ENCODE results near the gene NUFIP2.

DNA sequence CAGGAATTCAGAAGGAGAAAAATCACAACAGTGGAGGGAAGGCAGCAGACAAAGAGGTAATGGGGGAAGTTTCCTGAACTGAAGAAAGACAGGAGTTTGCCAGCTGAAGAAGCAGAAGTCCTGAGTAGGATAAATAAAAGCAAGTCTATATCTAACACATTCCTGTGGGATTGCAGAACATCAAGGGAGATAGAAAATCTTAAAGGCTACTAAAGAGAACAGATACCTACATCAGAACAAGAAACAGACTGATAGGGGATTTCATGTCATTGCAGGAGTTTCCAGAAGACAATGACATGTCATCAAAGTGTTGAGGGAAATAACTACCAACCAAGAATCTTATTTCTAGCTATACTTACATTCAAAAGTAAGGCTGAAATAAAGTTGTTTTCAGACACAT is 68.6 kb downstream of the NUFIP2 start:
- TF ChIP-seq, protein P1, sequence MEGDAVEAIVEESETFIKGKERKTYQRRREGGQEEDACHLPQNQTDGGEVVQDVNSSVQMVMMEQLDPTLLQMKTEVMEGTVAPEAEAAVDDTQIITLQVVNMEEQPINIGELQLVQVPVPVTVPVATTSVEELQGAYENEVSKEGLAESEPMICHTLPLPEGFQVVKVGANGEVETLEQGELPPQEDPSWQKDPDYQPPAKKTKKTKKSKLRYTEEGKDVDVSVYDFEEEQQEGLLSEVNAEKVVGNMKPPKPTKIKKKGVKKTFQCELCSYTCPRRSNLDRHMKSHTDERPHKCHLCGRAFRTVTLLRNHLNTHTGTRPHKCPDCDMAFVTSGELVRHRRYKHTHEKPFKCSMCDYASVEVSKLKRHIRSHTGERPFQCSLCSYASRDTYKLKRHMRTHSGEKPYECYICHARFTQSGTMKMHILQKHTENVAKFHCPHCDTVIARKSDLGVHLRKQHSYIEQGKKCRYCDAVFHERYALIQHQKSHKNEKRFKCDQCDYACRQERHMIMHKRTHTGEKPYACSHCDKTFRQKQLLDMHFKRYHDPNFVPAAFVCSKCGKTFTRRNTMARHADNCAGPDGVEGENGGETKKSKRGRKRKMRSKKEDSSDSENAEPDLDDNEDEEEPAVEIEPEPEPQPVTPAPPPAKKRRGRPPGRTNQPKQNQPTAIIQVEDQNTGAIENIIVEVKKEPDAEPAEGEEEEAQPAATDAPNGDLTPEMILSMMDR (IDR thresholded peaks at IDR 0.05): no peak
- TF ChIP-seq ZFX (IDR thresholded peaks at IDR 0.05; ENCODE audit: borderline replicate concordance): no peak

Measured in 22Rv1 (cell line).